Activated CD4-positive, alpha-beta memory T cell treated with anti-CD3 and anti-CD28 coated beads, Interleukin-2, amount 10 ng/mL, durations not matched to agents 7 days and 5 days (primary cell): ENCODE measurements around the gene MZT1. TPM values are rescaled to one million over a fixed set of nuclear protein-coding genes. Genes with fewer than 3 reads are reported as not detected.

ENCODE experiments used
- CTCF ChIA-PET: fragments of 350-600 bp; sonication (Branson Sonifier 250); formaldehyde crosslinking; loops from one replicate; lab custom pipeline; 2021; ENCODE audit warnings: antibody characterized with exemption, inconsistent platforms; lab: Charles Lee
- POLR2A ChIA-PET: fragments of 350-600 bp; sonication (Branson Sonifier 250); formaldehyde crosslinking; loops from one replicate; lab custom pipeline; 2021; ENCODE audit warnings: antibody characterized with exemption; lab: Charles Lee
- DNase-seq: peaks from one replicate; pipeline ENCODE4 v3.0.0-alpha.2; 2020
- H3K27ac Mint-ChIP-seq: one replicate; pipeline ENCODE4 v1.8.0; 2021; ENCODE audit warnings: mild to moderate bottlenecking, mixed read lengths
- H3K27me3 Mint-ChIP-seq: one replicate; pipeline ENCODE4 v1.8.0; 2021; ENCODE audit warnings: mixed read lengths
- H3K36me3 Mint-ChIP-seq: one replicate; pipeline ENCODE4 v1.8.0; 2021; ENCODE audit warnings: low read depth, mixed read lengths
- H3K4me1 Mint-ChIP-seq: one replicate; pipeline ENCODE4 v1.8.0; 2021; ENCODE audit warnings: mixed read lengths
- H3K4me3 Mint-ChIP-seq: one replicate; pipeline ENCODE4 v1.8.0; 2021; ENCODE audit warnings: mild to moderate bottlenecking, mixed read lengths
- H3K9me3 Mint-ChIP-seq: one replicate; pipeline ENCODE4 v1.8.0; 2021; ENCODE audit warnings: mixed read lengths
- total RNA-seq, 2 experiments: library from RNA; stranded (reverse); gene quantifications; one replicate each; pipeline ENCODE4 v1.2.3, GENCODE V29; 2021

MZT1 gene
- total RNA-seq, 2 experiments from 2014 or later: 20.7 to 22.3 TPM

GRCh38 chr13:72666391-72666790 is 61.0 kb downstream of the MZT1 start:
- H3K36me3 Mint-ChIP-seq: no peaks in the 10 kb centered on the region
- DNase-seq: no peak
- no peak overlapping the region for H3K27ac Mint-ChIP-seq
- no peaks in the 10 kb centered on the region for H3K4me1 Mint-ChIP-seq
- H3K4me3 Mint-ChIP-seq: no peak overlapping the region
- ChIA-PET POLR2A (no interaction called here), CTCF (interaction anchor here (1.0 kb wide), 2 partner anchors 23 to 25 kb away, joined by 3 to 4 read pairs; no protein-coding TSS in a partner anchor)
- H3K27me3 Mint-ChIP-seq: peaks cover 11% of the 10 kb centered on the region
- no peaks in the 10 kb centered on the region for H3K9me3 Mint-ChIP-seq

GRCh38 chr13:72662548-72662947 is 64.9 kb downstream of the MZT1 start:
- H3K27me3 Mint-ChIP-seq: peaks cover 13% of the 10 kb centered on the region
- DNase-seq: no peak
- H3K4me1 Mint-ChIP-seq: no peaks in the 10 kb centered on the region
- H3K27ac Mint-ChIP-seq: no peak overlapping the region
- H3K36me3 Mint-ChIP-seq: no peaks in the 10 kb centered on the region
- CTCF ChIA-PET: no interaction called here
- no peak overlapping the region for H3K4me3 Mint-ChIP-seq
- POLR2A ChIA-PET: no interaction called here
- H3K9me3 Mint-ChIP-seq: no peaks in the 10 kb centered on the region

Other genes starting within 250 kb of the MZT1 start
- gene BORA, start 294 bp upstream of the MZT1 start, total RNA-seq: 10 to 100 TPM; 25.6 to 28.5 TPM
- gene DIS3, start 54.3 kb upstream of the MZT1 start, total RNA-seq: 10 to 100 TPM; 31.2 to 33.6 TPM
- 10 to 100 TPM; 19.1 to 21.8 TPM for gene PIBF1, start 54.5 kb upstream of the MZT1 start, total RNA-seq